IPS-NIHi7 (cell line): ENCODE results near the gene SERPINB7.

Experiments
- DNase-seq: peaks from one replicate; pipeline ENCODE4 v3.0.0; 2012; ENCODE audit warnings: mixed read lengths; ENCODE audit errors: extremely low spot score

Gene SERPINB7

GRCh38 chr18:63787673-63788072 lies 12.5 kb downstream of the SERPINB7 start:
- no peak for DNase-seq

GRCh38 chr18:63788447-63789096 lies 13.4 kb downstream of the SERPINB7 start:
- no peak for DNase-seq

- no peak for DNase-seq
These were observed 14.1 kb downstream of the SERPINB7 start for GRCh38 chr18:63789327-63789726.

- no peak for DNase-seq
These were observed 20.4 kb downstream of the SERPINB7 start for GRCh38 chr18:63795606-63796005.

- DNase-seq: no peak
These were observed 24.0 kb downstream of the SERPINB7 start for GRCh38 chr18:63799189-63799588.

GRCh38 chr18:63801343-63801742 lies 26.1 kb downstream of the SERPINB7 start:
- DNase-seq: no peak

GRCh38 chr18:63808125-63808524 lies 32.9 kb downstream of the SERPINB7 start:
- no peak for DNase-seq

GRCh38 chr18:63817441-63818051 lies 42.3 kb downstream of the SERPINB7 start:
- DNase-seq: no peak

GRCh38 chr18:63818212-63818611 lies 43.0 kb downstream of the SERPINB7 start:
- no peak for DNase-seq

GRCh38 chr18:63819786-63820185 lies 44.6 kb downstream of the SERPINB7 start:
- DNase-seq: no peak

GRCh38 chr18:63820694-63821093 lies 45.5 kb downstream of the SERPINB7 start:
- DNase-seq: no peak

- peak; percentile 16 for DNase-seq
These were observed 48.5 kb downstream of the SERPINB7 start for GRCh38 chr18:63823516-63824219.

- no peak for DNase-seq
These were observed 49.0 kb downstream of the SERPINB7 start for GRCh38 chr18:63824220-63824525.

GRCh38 chr18:63828120-63828519 lies 52.9 kb downstream of the SERPINB7 start:
- no peak for DNase-seq

- DNase-seq: no peak
These were observed 53.4 kb downstream of the SERPINB7 start for GRCh38 chr18:63828656-63829055.

GRCh38 chr18:63829886-63830285 lies 54.7 kb downstream of the SERPINB7 start:
- DNase-seq: no peak

GRCh38 chr18:63831080-63831788 lies 56.0 kb downstream of the SERPINB7 start:
- DNase-seq: no peak

GRCh38 chr18:63832470-63832869 lies 57.3 kb downstream of the SERPINB7 start:
- no peak for DNase-seq

GRCh38 chr18:63834471-63835113 lies 59.4 kb downstream of the SERPINB7 start:
- no peak for DNase-seq

- no peak for DNase-seq
These were observed 61.2 kb downstream of the SERPINB7 start for GRCh38 chr18:63836456-63836855.

- no peak for DNase-seq
These were observed 62.4 kb downstream of the SERPINB7 start for GRCh38 chr18:63837590-63837989.

- DNase-seq: no peak
These were observed 67.8 kb downstream of the SERPINB7 start for GRCh38 chr18:63843008-63843407.
